T-helper 9 cell (primary cell): ENCODE results near the gene SEPTIN12.

Experiments
- DNase-seq: peaks from one replicate; pipeline ENCODE4 v3.0.0-alpha.2; 2020
- total RNA-seq, 2 donors: gene quantifications; one replicate each; lab custom pipeline; 2026; lab: John Stamatoyannopoulos, UW

The SEPTIN12 gene
- total RNA-seq = 0 to 0.24 reads per million in 2 donors

GRCh38 chr16:4787627-4788482 is at the start of gene SEPTIN12:
SEPTIN12 (minus strand) TSS chr16:4788345; CDS start chr16:4787645, 700 bp downstream.
- DNase-seq = no peak

GRCh38 chr16:4836727-4837126 is 48.6 kb upstream of the SEPTIN12 start:
- no peak for DNase-seq

- DNase-seq = no peak
Measured at GRCh38 chr16:4833584-4833983, 45.4 kb upstream of the SEPTIN12 start.

GRCh38 chr16:4832698-4833343 is 44.7 kb upstream of the SEPTIN12 start:
- no peak for DNase-seq

GRCh38 chr16:4831616-4832015 is 43.5 kb upstream of the SEPTIN12 start:
- DNase-seq = no peak

- no peak for DNase-seq
Measured at GRCh38 chr16:4830408-4830807, 42.3 kb upstream of the SEPTIN12 start.

GRCh38 chr16:4828567-4829321 is 40.6 kb upstream of the SEPTIN12 start:
- DNase-seq = no peak

- no peak for DNase-seq
Measured at GRCh38 chr16:4826980-4827379, 38.8 kb upstream of the SEPTIN12 start.

GRCh38 chr16:4826526-4826925 is 38.4 kb upstream of the SEPTIN12 start:
- no peak for DNase-seq

- no peak for DNase-seq
Measured at GRCh38 chr16:4825196-4825595, 37.1 kb upstream of the SEPTIN12 start.

- no peak for DNase-seq
Measured at GRCh38 chr16:4820652-4821051, 32.5 kb upstream of the SEPTIN12 start.

GRCh38 chr16:4814542-4815173 is 26.5 kb upstream of the SEPTIN12 start:
- DNase-seq = no peak

GRCh38 chr16:4814046-4814445 is 25.9 kb upstream of the SEPTIN12 start:
- DNase-seq = no peak

- no peak for DNase-seq
Measured at GRCh38 chr16:4813251-4814003, 25.3 kb upstream of the SEPTIN12 start.

GRCh38 chr16:4811773-4812172 is 23.6 kb upstream of the SEPTIN12 start:
- DNase-seq = no peak

GRCh38 chr16:4811242-4811641 is 23.1 kb upstream of the SEPTIN12 start:
- no peak for DNase-seq

- DNase-seq = no peak
Measured at GRCh38 chr16:4806280-4806679, 18.1 kb upstream of the SEPTIN12 start.

- DNase-seq = no peak
Measured at GRCh38 chr16:4805231-4805630, 17.1 kb upstream of the SEPTIN12 start.

- no peak for DNase-seq
Measured at GRCh38 chr16:4803898-4804762, 16.0 kb upstream of the SEPTIN12 start.

- DNase-seq = no peak
Measured at GRCh38 chr16:4803401-4803844, 15.3 kb upstream of the SEPTIN12 start.
